HG03139 (cell line): ENCODE measurements around the gene VSIG1.

ENCODE experiments used
- ATAC-seq: cut with Tn5 transposase; IDR thresholded peaks from one replicate; pipeline ENCODE4 v1.9.1; 2021; ENCODE audit not compliant: unreplicated experiment

Gene VSIG1

DNA sequence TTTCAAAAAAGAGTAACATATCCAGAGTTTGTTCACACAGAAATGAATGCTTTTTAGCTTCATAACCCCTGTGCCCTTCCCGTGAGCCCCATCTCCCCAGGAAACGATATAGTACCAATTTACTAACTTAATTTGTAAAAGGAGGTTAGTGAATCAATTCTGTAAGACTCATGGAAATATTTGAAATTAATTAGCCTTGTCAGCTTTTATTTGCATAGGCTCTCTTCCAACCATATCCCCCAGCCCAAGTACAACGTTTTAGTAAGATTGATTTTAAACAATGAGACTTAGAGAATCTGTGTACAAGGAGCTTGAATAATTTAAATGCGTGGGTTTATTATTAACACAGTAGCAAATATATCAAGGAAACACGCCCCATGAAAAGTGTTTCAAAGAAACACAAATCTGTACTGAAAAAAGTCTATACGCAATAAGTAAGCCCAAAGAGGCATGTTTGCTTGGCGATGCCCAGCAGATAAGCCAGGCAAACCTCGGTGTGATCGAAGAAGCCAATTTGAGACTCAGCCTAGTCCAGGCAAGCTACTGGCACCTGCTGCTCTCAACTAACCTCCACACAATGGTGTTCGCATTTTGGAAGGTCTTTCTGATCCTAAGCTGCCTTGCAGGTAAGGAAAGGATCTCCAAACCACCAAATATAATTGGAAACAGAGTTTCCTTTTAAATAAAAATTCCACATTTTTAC, at the start of gene VSIG1:
Gene VSIG1 (plus strand): TSS at position 512 of the 703 bp plus-strand sequence. CDS start 66 bp downstream, at position 578.
- ATAC-seq = no peak

- ATAC-seq = no peak
Measured at GRCh38 chrX:107996124-107996523, 48.7 kb upstream of the VSIG1 start.

DNA sequence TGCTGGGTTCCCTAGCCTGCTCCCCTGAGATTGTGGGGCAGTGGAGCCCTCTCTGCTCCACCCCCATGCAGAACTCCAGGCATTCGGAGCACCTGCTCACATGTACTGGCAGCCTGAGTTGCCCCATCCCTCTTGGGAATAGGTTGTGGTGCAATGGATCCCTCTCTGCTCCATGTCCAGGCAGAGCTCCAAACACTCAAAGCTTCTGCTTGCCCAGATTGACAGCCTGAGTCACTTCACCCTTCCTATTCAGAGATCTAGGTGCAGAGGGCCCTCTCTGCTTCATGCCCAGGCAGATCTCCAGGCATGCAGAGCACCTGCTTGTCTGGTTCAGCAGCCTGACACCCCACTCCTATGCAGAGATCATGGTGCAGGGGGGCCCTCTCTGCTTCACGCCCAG, 44.1 kb upstream of the VSIG1 start:
- ATAC-seq = peak; percentile 27

DNA sequence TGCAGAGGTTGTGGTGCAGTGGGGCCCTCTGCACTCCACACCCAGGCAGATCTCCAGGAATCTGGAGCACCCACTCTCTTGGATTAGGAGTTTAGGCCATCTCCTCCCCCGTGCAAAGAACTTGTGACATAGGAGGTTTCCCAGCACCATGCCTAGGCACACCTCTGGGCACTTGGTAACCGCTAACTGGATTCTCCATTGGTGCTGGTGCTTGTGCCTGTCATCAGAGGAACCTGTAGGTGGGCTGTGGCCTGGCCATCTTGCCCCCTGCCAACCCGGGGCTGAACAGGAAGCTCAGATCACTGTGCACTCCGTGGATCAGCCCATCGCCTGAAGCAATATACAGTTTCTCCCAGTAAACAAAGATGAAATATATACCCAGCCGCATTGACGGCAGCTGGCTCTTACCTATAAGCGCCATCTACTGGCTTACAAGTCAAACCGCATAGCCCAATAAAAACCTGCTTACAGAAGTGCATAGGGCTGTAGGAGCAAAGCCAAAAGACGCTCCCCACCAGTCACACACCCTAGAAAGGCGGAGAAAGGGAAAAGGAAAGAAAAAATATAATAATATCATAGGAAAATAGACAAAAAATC, 43.5 kb upstream of the VSIG1 start:
- peak; percentile 89 for ATAC-seq

- no peak for ATAC-seq
Measured at GRCh38 chrX:108018656-108019381, 26.0 kb upstream of the VSIG1 start.

- no peak for ATAC-seq
Measured at GRCh38 chrX:108019382-108019875, 25.4 kb upstream of the VSIG1 start.

DNA sequence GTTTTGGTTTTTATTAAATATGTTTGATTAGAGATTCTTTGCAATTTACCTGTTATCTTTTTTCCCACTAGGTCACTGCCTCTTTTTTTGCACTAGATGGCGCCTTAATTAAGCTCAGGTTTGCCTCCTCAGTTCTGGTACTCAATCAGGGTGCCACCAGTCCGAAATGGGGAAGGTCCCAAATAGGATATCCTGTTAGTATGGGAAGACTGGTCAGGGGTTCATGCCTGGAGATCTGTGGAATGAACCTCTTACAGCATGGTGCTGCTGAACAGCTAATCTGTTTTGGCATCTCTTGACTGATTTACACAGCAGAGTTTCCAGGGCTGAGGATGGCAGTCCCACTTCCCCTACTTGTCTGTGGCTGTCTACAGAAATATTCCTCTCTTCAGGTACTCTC, 24.2 kb upstream of the VSIG1 start:
- no peak for ATAC-seq

- no peak for ATAC-seq
Measured at GRCh38 chrX:108022491-108023089, 22.3 kb upstream of the VSIG1 start.

DNA sequence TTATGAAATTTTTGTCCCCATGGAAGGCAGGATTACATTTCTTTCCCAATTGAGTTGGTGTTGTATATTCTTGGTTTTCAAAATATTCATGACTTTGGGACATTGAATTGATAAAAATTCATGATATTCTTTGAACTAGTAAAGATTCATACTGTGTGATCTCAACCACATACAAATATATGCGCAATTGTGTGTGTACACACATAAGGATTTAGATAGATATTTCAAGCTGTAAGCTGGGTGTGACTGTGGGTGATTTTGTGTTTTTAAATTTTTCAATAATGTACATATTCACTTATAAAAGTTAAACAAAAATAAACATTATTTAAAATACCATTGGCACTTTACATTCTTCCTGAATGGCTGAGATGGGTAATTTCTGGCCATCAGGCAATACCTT, 19.5 kb upstream of the VSIG1 start:
- ATAC-seq = no peak

GRCh38 chrX:108025954-108026600, 18.8 kb upstream of the VSIG1 start:
- ATAC-seq = no peak

DNA sequence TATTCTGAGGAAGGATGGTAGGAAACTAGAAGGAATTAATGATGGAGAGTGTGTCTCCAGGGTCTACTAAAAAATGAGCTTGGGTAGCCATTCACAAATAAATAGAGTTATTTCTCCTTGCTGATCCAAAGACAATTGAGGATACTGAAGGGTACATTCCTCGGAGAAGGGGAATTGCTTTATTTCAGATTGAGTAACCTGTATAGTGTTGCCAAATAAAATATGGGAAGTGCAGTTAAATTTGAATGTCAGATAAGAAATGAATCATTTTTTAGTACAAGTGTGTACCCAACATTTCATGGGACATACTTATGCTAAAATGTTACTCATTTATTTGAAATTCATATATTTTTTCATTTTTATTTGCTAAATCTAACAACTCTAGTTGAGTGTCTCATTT, 16.0 kb upstream of the VSIG1 start:
- ATAC-seq = no peak

DNA sequence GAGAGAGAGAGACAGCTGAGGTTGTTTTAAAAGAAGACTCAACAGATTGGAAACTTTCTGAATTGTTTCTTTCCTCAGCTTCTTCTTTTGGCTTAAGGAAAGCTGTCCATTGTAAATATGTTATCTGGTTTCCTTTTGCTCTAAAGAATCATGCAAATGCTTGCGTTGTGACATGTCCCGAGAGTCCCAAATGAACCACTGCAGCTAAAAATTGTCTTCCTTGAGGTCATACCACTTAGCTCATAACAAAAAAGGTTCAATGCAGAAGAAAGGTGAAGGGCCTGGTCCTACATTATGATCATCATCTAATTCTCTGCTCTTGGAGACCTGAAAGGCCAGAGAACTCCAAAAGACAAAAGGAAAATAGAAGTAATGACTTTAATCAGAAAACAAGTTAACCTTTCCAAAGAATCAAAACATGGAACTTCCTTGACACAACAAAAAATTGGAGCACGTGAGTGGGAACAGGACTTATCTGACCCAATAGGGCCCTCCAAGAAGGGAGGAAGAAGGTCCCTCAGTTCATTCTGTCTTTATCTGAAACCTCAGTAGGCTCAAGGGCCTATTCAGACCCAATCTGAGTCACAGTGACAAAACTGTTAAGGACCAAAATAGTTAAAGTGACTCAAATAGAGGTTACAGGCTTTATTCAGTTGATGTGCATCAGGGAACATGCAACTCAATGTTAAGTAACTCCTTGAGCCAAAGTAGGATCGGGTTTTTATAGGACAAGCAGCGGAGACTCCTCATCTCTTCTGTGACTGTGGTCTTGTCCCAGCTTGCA, 14.7 kb upstream of the VSIG1 start:
- no peak for ATAC-seq

GRCh38 chrX:108032944-108033343, 11.9 kb upstream of the VSIG1 start:
- ATAC-seq = no peak

DNA sequence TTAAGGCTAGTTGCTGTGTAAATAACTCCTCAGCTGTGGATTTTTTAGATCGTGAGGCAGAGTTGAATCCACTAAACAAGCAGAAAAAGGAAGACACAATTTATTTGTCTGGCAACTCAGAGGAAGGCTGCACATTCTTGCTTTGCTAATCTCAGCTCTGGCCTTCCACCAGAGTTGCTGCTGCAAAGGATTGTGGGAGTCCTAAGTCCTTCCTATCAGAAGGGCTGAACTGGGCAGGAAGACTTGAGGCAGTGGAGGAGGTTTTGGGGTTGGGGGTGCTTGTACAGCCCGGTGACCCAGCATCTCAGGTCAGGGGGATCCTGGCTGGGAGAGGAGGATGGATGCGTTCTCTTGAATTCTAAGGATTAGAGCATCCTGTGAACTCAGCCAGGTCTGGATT, 11.0 kb upstream of the VSIG1 start:
- no peak for ATAC-seq

- no peak for ATAC-seq
Measured at GRCh38 chrX:108034725-108035124, 10.1 kb upstream of the VSIG1 start.

DNA sequence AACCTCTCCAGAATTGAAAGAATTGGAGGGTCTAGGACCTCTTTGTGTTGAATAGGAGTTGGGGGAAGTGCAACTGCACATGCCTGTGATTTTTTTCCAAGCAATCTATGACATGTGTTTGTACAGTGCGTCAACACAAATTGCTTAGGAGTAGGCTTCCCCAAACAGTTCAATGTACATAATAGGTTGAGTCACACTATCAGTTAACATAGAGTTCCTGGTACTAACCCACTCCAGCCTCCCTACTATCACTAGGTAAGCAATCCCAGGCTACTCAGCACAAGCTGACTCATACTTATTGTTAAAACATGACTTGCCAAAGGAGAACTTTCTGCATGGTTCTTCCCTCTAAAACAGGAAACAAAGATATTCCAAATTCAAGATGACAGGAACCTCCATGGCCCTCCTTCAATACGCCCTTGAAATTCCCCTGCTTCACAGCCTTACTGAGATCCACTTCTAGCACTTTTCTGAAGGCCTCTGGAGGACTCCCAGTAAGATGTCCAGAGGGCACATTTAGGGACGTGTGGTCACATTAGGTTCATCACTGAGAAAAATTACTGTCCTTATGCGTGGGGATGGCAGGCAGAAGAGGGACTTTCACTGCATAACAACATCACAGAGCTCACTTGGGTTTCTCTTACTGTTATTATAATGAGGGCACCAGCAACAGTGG, 8.4 kb upstream of the VSIG1 start:
- ATAC-seq = no peak

GRCh38 chrX:108049649-108050048, 4.8 kb downstream of the VSIG1 start:
- ATAC-seq = no peak

DNA sequence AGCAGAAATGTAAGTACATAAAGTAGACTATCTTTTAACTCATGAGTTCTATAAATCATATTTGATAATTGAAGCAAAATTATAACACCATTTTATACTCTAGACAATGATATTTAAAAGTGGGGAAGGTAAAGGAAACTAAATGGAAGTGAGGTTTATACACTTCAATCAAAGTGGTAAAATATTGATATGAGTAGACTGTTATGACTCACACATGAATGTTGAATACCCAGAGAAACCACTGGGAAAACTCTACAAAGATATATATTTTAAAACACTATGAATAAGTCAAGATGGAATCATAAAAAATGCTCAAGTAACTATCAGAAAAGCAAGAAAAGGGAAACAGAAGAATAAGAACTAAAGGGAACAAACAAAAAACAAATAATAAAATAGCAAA, 8.4 kb downstream of the VSIG1 start:
- no peak for ATAC-seq

DNA sequence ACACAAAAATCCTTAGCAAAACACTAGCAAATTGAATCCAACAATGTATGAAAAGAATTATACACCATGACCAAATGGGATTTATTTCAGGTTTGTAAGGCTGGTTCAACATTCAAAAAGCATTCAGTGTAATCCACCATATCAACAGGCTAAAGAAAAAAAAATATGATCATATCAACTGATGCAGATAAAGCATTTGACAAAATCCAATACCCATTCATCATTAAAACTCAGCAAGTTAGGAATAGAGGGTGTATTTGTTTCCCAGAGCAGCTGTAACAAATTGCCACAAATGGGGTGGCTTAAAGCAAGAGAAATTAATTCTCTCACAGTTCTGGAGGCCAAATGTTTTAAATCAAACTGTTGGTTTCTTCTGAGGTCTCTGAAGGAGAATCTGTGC, 10.7 kb downstream of the VSIG1 start:
- no peak for ATAC-seq

DNA sequence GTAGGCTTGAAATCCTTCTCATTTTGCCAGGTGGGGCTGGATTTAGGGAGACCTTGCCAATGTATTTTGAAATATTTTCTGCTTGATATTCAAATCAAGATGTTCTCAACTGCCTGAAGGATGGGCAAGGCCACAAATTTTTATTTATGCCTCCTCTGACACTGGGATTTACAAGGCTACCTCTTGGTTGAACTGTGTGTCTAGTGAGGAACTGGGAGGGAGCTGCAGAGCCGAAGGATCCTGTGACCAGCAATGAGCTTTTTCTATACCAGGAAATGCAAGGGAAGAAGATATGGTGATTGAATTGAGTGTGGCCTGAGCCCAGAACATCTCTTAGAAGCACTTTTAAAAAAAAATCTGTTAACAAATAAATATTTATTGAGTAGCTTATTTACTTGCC, 14.9 kb downstream of the VSIG1 start:
- no peak for ATAC-seq
